CD4-positive, alpha-beta T cell treated with Interleukin-2 at 100 ng/mL for 4 hours (primary cell): ENCODE results near the gene F11.
"Not testable (repeated sequence)": the region's sequence is repeated elsewhere in the genome, so short reads cannot be mapped to it uniquely, and the experiment has no call there.

Source experiments
- DNase-seq: peaks from one replicate; pipeline ENCODE4 v3.0.0-alpha.2; 2020; ENCODE audit warnings: low spot score

Gene F11

GRCh38 chr4:186265683-186266652 is at the start of gene F11:
Gene F11 (plus strand): TSS chr4:186266189. CDS start chr4:186267137, 948 bp downstream.
- no peak for DNase-seq

- DNase-seq = no peak
These were observed 49.4 kb upstream of the F11 start for GRCh38 chr4:186216465-186217024.

- DNase-seq = no peak
These were observed 48.2 kb upstream of the F11 start for GRCh38 chr4:186217733-186218293.

- no peak for DNase-seq
These were observed 44.4 kb upstream of the F11 start for GRCh38 chr4:186221624-186222023.

GRCh38 chr4:186225848-186226247 is 40.1 kb upstream of the F11 start:
- DNase-seq = no peak

GRCh38 chr4:186226521-186227189 is 39.3 kb upstream of the F11 start:
- no peak for DNase-seq

GRCh38 chr4:186227221-186227620 is 38.8 kb upstream of the F11 start, which contains the start of gene KLKB1:
Gene KLKB1 (plus strand): TSS chr4:186227507. CDS start chr4:186228196, 689 bp downstream.
- no peak for DNase-seq

GRCh38 chr4:186227744-186228513 is 38.1 kb upstream of the F11 start:
- no peak for DNase-seq

GRCh38 chr4:186228514-186228894 is 37.5 kb upstream of the F11 start:
- DNase-seq = no peak

- DNase-seq = no peak
These were observed 31.6 kb upstream of the F11 start for GRCh38 chr4:186234367-186234766.

- no peak for DNase-seq
These were observed 29.9 kb upstream of the F11 start for GRCh38 chr4:186236126-186236525.

- no peak for DNase-seq
These were observed 25.5 kb upstream of the F11 start for GRCh38 chr4:186240452-186240847.

- DNase-seq = no peak
These were observed 25.0 kb upstream of the F11 start for GRCh38 chr4:186240848-186241491.

GRCh38 chr4:186241616-186242015 is 24.4 kb upstream of the F11 start:
- no peak for DNase-seq

- not testable (repeated sequence) for DNase-seq
These were observed 24.0 kb upstream of the F11 start for GRCh38 chr4:186242031-186242430.

GRCh38 chr4:186243331-186243730 is 22.7 kb upstream of the F11 start:
- DNase-seq = no peak

- no peak for DNase-seq
These were observed 21.2 kb upstream of the F11 start for GRCh38 chr4:186244835-186245234.

- not testable (repeated sequence) for DNase-seq
These were observed 18.8 kb upstream of the F11 start for GRCh38 chr4:186247062-186247752.

GRCh38 chr4:186248643-186249042 is 17.3 kb upstream of the F11 start:
- DNase-seq = no peak
